Thoracic aorta (tissue), 2 donors: ENCODE results near the gene ERGIC3. TPM values are rescaled to one million over a fixed set of nuclear protein-coding genes. Genes with fewer than 3 reads are reported as not detected.

Experiments used
- ATAC-seq: fragments of 150-250 bp; one replicate; pipeline ENCODE4 v1.8.0; 2017; ENCODE audit warnings: low read depth; ENCODE audit not compliant: insufficient number of reproducible peaks, low FRiP score
- DNase-seq: peaks from one replicate; pipeline ENCODE4 v3.0.0-alpha.2; 2020; ENCODE audit warnings: low spot score
- H3K27ac ChIP-seq, 2 donors: fragments of 200-600 bp; sonication (generic); 1 replicate in 1 of 2; 2 replicates in 1 of 2; pipeline ENCODE4 v1.5.1; 2016; ENCODE audit warnings: mild to moderate bottlenecking in 2 of 2, moderate library complexity in 2 of 2
- H3K27me3 ChIP-seq: fragments of 200-600 bp; sonication (generic); replicated peaks from 2 replicates; pipeline ENCODE4 v1.6.0; 2016; ENCODE audit warnings: mild to moderate bottlenecking; ENCODE audit not compliant: insufficient read depth
- H3K36me3 ChIP-seq: fragments of 200-600 bp; sonication (generic); one replicate; pipeline ENCODE4 v1.5.1; 2016
- H3K4me1 ChIP-seq, 2 donors: fragments of 200-600 bp; sonication (generic); 1 replicate in 1 of 2; 2 replicates in 1 of 2; pipeline versions ENCODE4 v1.5.1 to v1.6.0; 2016; ENCODE audit warnings: low read depth in 2 of 2, mild to moderate bottlenecking in 1 of 2; ENCODE audit not compliant: control insufficient read depth in 1 of 2
- H3K4me3 ChIP-seq: fragments of 200-600 bp; sonication (generic); 2 replicates; pipeline ENCODE4 v1.5.1; 2016; ENCODE audit warnings: mild to moderate bottlenecking
- H3K9me3 ChIP-seq: fragments of 200-600 bp; sonication (generic); 2 replicates; pipeline ENCODE4 v1.5.1; 2016
- CTCF ChIP-seq: fragments of 200-600 bp; sonication (generic); IDR thresholded peaks from one replicate; pipeline ENCODE4 v1.5.1; 2019; ENCODE audit warnings: antibody characterized with exemption
- total RNA-seq, 2 donors: library from RNA; depleted of rRNA; stranded (reverse); fragments of >200 nt; gene quantifications; one replicate each; pipeline versions ENCODE4 v1.1.0 to v1.2.3, GENCODE V29; 2016

Gene ERGIC3
- total RNA-seq, 2 donors from 2014 or later: 119 to 188 TPM

GRCh38 chr20:35518955-35519354 lies 22.9 kb upstream of the ERGIC3 start:
- H3K9me3 ChIP-seq: no peaks in the 10 kb centered on the region
- no peak for ATAC-seq
- H3K4me1 ChIP-seq: no peaks in the 10 kb centered on the region
- no peaks in the 10 kb centered on the region for H3K27me3 ChIP-seq
- DNase-seq: no peak
- H3K36me3 ChIP-seq: peaks cover 6% of the 10 kb centered on the region
- no peak for TF ChIP-seq CTCF
- H3K4me3 ChIP-seq: no peak overlapping the region
- H3K27ac ChIP-seq: no peak overlapping the region

- Histone ChIP-seq H3K27ac (no peak overlapping the region), H3K4me1 (no peaks in the 10 kb centered on the region), H3K27me3 (no peaks in the 10 kb centered on the region), H3K9me3 (no peaks in the 10 kb centered on the region), H3K4me3 (no peak overlapping the region), H3K36me3 (no peaks in the 10 kb centered on the region)
- ATAC-seq (no peak), DNase-seq (no peak)
- peak; percentile 35 for TF ChIP-seq CTCF
Observed at GRCh38 chr20:35523298-35523888, 18.5 kb upstream of the ERGIC3 start.

- TF ChIP-seq CTCF: no peak
- H3K27me3 ChIP-seq: no peaks in the 10 kb centered on the region
- no peaks in the 10 kb centered on the region for H3K9me3 ChIP-seq
- ATAC-seq (no peak), DNase-seq (no peak)
- H3K27ac ChIP-seq: no peak overlapping the region
- H3K4me1 ChIP-seq: no peaks in the 10 kb centered on the region
- no peaks in the 10 kb centered on the region for H3K36me3 ChIP-seq
- no peak overlapping the region for H3K4me3 ChIP-seq
Observed at GRCh38 chr20:35525639-35526038, 16.2 kb upstream of the ERGIC3 start.

DNA sequence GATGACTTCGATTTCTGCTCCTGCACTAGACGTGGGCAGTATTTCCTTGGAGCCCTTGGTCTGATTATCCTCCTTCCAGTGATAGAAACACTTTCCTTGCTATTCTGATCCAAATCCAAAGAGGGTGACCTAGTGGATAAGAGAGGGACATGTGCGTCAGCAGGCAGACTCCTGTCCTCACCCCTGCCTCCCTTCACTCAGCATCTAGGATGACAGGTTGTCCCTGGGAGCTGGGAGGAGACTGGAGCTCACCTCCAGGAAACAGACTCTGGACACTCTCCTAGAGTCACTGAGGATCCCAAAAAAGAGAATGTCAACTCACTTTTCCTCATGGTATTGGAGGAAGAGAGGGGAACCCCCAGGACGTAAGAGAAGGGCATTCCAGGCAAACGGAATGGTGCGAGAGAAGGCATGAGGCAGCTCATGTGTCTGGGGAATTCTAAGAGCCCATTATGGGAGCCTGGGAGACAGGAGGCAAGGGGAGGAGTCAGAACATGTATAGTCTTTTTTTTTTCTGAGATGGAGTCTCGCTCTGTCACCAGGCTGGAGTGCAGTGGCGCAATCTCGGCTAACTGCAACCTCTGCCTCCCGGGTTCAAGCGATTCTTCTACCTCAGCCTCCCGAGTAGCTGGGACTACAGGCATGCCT lies 14.6 kb upstream of the ERGIC3 start:
- DNase-seq (no peak), ATAC-seq (no peak)
- no peaks in the 10 kb centered on the region for H3K27me3 ChIP-seq
- no peak for TF ChIP-seq CTCF
- H3K27ac ChIP-seq: no peak overlapping the region
- H3K36me3 ChIP-seq: no peaks in the 10 kb centered on the region
- H3K4me1 ChIP-seq: no peaks in the 10 kb centered on the region
- H3K9me3 ChIP-seq: no peaks in the 10 kb centered on the region
- H3K4me3 ChIP-seq: no peak overlapping the region

DNA sequence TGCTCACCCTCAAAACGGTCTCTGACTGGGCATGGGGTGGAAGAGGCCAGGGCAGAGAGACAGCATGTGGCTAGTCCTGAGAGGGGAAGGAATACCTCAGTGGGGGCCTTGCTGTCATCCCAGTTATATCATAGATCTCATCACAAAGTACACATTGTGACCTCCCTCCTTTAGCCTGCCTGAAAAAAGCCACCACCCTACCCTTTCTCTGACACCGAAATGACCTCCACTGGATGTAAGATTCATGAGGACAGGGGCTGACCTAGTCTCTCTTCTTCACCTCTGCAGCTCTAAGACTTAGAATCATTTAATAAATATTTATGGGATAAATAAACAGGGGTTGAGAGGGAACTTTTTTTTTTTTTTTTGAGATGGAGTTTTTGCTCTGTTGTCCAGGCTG lies 12.3 kb upstream of the ERGIC3 start, which contains the start of gene C20orf173:
TSS of gene C20orf173 (minus strand) at position 101 of the 400 bp plus-strand sequence. CDS start 279 bp downstream, outside the sequence.
- DNase-seq (no peak), ATAC-seq (no peak)
- TF ChIP-seq CTCF: no peak
- Histone ChIP-seq H3K4me3 (no peak within 1 kb of the TSS), H3K4me1 (no peaks in the 10 kb centered on the region), H3K27me3 (no peaks in the 10 kb centered on the region), H3K9me3 (no peaks in the 10 kb centered on the region), H3K27ac (no peak within 1 kb of the TSS), H3K36me3 (no peaks in the 10 kb centered on the region)
